Measurements from ENCODE around the gene ZFYVE27. TPM values are rescaled to one million over a fixed set of nuclear protein-coding genes. Genes with fewer than 3 reads are reported as not detected.
A peak's percentile ranks its signal among the peaks of the same experiment; 100 is the strongest.
"Not testable (repeated sequence)": the region's sequence is repeated elsewhere in the genome, so short reads cannot be mapped to it uniquely, and the experiment has no call there.

ZFYVE27 gene, protein sequence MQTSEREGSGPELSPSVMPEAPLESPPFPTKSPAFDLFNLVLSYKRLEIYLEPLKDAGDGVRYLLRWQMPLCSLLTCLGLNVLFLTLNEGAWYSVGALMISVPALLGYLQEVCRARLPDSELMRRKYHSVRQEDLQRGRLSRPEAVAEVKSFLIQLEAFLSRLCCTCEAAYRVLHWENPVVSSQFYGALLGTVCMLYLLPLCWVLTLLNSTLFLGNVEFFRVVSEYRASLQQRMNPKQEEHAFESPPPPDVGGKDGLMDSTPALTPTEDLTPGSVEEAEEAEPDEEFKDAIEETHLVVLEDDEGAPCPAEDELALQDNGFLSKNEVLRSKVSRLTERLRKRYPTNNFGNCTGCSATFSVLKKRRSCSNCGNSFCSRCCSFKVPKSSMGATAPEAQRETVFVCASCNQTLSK
- 31.8 and 32.3 TPM in 2 replicates for total RNA-seq

DNA sequence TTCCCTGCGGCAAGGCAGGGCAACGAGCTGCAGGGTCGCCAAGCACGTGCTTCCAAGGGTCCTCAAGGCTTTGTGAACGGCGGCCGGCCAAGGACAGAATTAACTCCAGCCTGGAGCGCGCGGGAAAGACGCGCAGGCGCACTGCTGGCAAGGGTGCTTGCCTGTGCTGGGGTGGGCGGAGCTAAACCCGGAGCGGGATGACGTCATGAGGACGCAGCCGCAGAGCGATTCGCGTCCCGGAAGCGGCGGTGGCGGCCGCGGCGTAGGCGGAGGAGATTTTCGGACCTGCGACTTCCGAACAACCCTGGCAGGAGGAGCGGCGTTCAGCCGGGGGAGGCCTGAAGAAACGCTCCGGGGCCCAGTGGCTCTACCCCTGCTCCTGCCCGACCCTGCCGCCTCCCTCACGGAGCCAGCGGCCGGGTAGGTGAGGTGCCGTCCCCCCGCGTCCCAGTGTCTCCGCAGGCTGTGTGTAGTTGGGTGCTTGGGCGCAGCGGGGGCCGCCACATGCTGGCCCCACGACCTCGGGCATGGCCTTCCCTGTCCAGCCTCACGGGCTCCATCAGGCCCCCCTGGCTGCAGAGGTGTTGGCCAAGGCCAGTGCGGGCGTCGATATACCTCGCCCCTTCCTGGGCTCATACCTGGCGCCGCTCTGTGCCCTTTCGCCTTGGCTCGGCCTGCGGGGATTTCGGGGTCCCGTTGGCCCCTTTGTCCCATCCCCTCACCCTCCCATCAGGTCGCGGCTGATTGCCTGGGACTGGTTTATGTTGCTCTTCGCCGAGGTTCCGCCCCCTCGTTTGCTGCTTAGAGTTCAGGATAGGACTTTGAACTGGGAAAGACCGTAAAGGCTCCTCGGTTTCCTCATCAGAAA, at the start of gene ZFYVE27:
Gene ZFYVE27 (plus strand): TSS at position 227 of the 868 bp plus-strand sequence. CDS start 1,350 bp downstream, outside the sequence.
- no peaks in the 10 kb centered on the region for H3K36me3 ChIP-seq (ENCODE audit: control insufficient read depth, insufficient read depth, low read length)
- DNase-seq (ENCODE audit: low read depth) = peak; percentile 76
- H3K4me3 ChIP-seq (ENCODE audit: low read depth, low read length) = peak within 1 kb of the TSS; percentile 98
- TF ChIP-seq, protein P1, sequence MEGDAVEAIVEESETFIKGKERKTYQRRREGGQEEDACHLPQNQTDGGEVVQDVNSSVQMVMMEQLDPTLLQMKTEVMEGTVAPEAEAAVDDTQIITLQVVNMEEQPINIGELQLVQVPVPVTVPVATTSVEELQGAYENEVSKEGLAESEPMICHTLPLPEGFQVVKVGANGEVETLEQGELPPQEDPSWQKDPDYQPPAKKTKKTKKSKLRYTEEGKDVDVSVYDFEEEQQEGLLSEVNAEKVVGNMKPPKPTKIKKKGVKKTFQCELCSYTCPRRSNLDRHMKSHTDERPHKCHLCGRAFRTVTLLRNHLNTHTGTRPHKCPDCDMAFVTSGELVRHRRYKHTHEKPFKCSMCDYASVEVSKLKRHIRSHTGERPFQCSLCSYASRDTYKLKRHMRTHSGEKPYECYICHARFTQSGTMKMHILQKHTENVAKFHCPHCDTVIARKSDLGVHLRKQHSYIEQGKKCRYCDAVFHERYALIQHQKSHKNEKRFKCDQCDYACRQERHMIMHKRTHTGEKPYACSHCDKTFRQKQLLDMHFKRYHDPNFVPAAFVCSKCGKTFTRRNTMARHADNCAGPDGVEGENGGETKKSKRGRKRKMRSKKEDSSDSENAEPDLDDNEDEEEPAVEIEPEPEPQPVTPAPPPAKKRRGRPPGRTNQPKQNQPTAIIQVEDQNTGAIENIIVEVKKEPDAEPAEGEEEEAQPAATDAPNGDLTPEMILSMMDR (IDR thresholded peaks at IDR 0.05; ENCODE audit: insufficient read depth, low read length, poor library complexity, severe bottlenecking) = no peak
- H3K27me3 ChIP-seq (ENCODE audit: control insufficient read depth, insufficient read depth, low read length) = no peaks in the 10 kb centered on the region

DNA sequence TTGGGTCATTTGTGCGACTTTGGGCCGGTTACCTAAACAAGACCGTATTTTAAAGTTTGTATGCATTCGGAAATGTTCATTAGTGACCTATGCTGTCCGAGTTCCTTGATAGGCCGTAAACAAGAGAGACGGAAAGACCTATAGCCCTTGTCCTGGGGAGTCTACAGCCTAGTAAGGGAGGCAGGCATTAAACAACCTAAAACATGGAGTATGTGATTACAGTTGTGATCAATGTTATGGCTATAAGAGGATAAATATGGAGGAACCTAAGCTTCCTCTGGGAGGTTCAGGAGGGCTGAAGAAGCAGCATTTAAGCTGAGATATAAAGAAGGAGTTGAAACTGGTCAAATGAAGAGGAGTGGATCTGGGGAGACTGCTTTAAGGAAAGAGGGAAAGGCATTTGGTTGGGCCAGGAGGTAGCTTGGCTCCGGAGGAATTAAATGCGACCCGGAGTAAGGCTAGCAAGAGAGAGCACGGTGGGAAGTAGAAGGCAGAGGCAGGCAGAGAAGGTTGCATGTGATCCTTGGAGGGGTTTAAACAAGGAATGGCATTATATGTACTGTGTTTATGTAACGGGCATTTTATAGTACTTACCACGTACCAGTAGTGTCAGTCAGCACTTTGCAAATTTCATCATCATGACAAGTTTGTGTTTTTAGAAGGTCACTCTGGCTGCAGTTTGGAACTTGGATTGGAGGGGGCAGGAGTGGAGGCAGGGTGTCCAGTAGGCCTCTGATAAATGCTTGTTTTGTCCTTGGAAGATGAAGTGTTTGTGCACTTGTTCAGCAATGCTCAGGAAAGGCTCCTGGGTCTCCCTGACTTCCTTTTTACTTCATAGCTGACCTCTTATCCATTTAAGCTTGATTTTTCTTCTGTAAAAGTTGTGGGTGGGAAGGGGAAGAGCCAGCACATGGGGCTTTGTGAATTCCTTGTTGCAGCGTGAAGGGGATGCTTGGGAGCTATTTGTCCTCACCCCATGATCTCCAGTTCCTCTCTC, 48.8 kb upstream of the ZFYVE27 start:
- peak overlapping the region; percentile 28 for H3K4me3 ChIP-seq (ENCODE audit: low read depth, low read length)
- DNase-seq (ENCODE audit: low read depth) = no peak

DNA sequence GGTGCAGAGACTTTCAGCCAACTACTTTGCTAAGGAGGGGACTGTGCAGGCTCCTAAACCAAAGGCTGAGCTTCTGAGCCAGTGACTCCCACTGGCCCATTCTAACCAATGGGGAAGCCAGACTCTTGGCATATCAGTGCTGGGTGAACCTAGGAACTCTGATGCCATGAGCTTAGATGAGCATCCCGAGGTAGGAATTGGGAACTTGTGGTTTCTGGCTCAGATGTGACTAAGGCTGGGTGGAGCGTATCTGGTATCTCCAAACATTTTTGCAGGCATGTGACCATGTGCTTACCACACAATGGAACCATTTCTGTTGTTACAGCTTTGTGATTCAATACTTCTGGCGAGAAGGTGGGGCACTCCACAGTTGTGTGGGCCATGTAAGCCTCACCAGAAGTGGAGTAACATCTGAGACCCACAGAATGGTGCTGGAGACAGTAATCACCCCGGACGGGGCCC, 47.3 kb upstream of the ZFYVE27 start:
- no peak overlapping the region for H3K4me3 ChIP-seq (ENCODE audit: low read depth, low read length)
- peaks cover 1% of the 10 kb centered on the region for H3K36me3 ChIP-seq (ENCODE audit: control insufficient read depth, insufficient read depth, low read length)
- H3K27me3 ChIP-seq (ENCODE audit: control insufficient read depth, insufficient read depth, low read length) = no peaks in the 10 kb centered on the region
- peak; percentile 91 for DNase-seq (ENCODE audit: low read depth)
- TF ChIP-seq, protein P1 (IDR thresholded peaks at IDR 0.05; ENCODE audit: insufficient read depth, low read length, poor library complexity, severe bottlenecking) = no peak

More for the DNA sequence above, 48.8 kb upstream of the ZFYVE27 start:
- TF ChIP-seq, protein P1 (IDR thresholded peaks at IDR 0.05; ENCODE audit: insufficient read depth, low read length, poor library complexity, severe bottlenecking) = no peak
- H3K27me3 ChIP-seq (ENCODE audit: control insufficient read depth, insufficient read depth, low read length) = no peaks in the 10 kb centered on the region
- peaks cover 1% of the 10 kb centered on the region for H3K36me3 ChIP-seq (ENCODE audit: control insufficient read depth, insufficient read depth, low read length)

DNA sequence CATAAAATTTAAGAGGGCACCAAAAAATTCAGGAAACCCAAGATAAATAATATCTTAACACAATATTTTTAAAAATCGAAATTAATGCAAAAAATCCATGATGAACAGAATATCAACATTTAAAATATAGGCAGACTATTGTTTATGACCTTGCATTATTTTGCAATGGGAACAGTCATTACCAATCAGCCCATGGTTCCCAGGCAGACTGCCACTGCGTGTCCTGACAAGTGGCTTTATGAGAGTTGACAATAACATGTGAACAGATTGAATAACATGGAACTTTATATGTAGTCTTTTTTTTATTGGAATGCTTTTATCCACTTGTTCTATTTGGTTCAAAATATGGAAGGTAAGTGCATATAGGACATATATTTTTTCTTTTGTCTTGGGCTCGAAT, 46.8 kb upstream of the ZFYVE27 start:
- H3K36me3 ChIP-seq (ENCODE audit: control insufficient read depth, insufficient read depth, low read length) = peaks cover 1% of the 10 kb centered on the region
- no peak overlapping the region for H3K4me3 ChIP-seq (ENCODE audit: low read depth, low read length)
- TF ChIP-seq, protein P1 (IDR thresholded peaks at IDR 0.05; ENCODE audit: insufficient read depth, low read length, poor library complexity, severe bottlenecking) = no peak
- no peak for DNase-seq (ENCODE audit: low read depth)
- no peaks in the 10 kb centered on the region for H3K27me3 ChIP-seq (ENCODE audit: control insufficient read depth, insufficient read depth, low read length)

DNA sequence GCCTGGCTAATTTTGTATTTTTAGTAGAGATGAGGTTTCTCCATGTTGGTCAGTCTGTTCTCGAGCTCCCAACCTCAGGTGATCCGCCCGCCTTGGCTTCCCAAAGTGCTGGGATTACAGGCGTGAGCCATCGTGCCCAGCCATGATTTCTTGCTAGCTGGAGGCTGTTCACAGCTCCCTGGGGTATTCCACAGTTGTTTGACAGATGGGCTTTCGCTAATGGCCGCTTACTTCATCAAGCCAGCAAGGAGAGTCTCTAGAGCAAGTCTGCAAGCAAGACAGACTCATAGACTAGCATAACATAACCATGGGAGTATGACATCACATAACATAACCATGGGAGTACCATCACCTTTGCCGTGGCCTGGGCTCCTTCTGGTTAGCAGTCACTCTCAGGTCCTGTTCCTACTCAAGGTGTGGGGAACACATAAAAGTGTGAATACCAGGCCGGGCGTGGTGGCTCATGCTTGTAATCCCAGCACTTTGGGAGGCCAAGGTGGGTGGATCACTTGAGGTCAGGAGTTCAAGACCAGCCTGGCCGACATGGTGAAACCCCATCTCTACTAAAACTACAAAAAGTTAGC, 38.8 kb upstream of the ZFYVE27 start:
- not testable (repeated sequence) for H3K4me3 ChIP-seq (ENCODE audit: low read depth, low read length); DNase-seq (ENCODE audit: low read depth); H3K36me3 ChIP-seq (ENCODE audit: control insufficient read depth, insufficient read depth, low read length); H3K27me3 ChIP-seq (ENCODE audit: control insufficient read depth, insufficient read depth, low read length)

Measured in kidney epithelial cell (primary cell).